ENCODE results near the gene PAX2. TPM values are rescaled to one million over a fixed set of nuclear protein-coding genes. Genes with fewer than 3 reads are reported as not detected.

PAX2 gene
- total RNA-seq, 1 donor from 2014 or later: not detected

Other genes starting within 250 kb of the PAX2 start
- 9.2 TPM for gene SEC31B, start 225.7 kb upstream of the PAX2 start, total RNA-seq
- 71.1 TPM for gene NDUFB8, start 215.7 kb upstream of the PAX2 start, total RNA-seq
- 4.7 TPM for gene HIF1AN, start 209.6 kb upstream of the PAX2 start, total RNA-seq
- 3.1 TPM for gene SLF2, start 167.4 kb downstream of the PAX2 start, total RNA-seq
- gene SEMA4G, start 223.9 kb downstream of the PAX2 start, total RNA-seq: 2.1 TPM
- gene MRPL43, start 241.9 kb downstream of the PAX2 start, total RNA-seq: 54.5 TPM
- gene TWNK, start 242.0 kb downstream of the PAX2 start, total RNA-seq: 11.5 TPM